Subcutaneous abdominal adipose tissue (tissue), 5 donors: ENCODE results near the gene SBF2.

Source experiments
- H3K27ac ChIP-seq: one replicate; pipeline ENCODE4 v1.7.0; 2013; ENCODE audit warnings: low read depth, mild to moderate bottlenecking, inconsistent platforms, low read length, moderate library complexity
- H3K27me3 ChIP-seq, 5 donors: one replicate each; pipeline ENCODE4 v1.7.0; 2013; ENCODE audit warnings: low read length in 5 of 5, inconsistent platforms in 1 of 5; ENCODE audit not compliant: control insufficient read depth in 5 of 5, insufficient read depth in 4 of 5
- H3K36me3 ChIP-seq, 5 donors: one replicate each; pipeline ENCODE4 v1.7.0; 2013; ENCODE audit warnings: low read length in 5 of 5; ENCODE audit not compliant: control insufficient read depth in 5 of 5, insufficient read depth in 5 of 5
- H3K4me1 ChIP-seq, 5 donors: one replicate each; pipeline ENCODE4 v1.7.0; 2013; ENCODE audit warnings: low read length in 5 of 5, mild to moderate bottlenecking in 3 of 5, moderate library complexity in 1 of 5; ENCODE audit not compliant: control insufficient read depth in 5 of 5, insufficient read depth in 5 of 5
- H3K4me3 ChIP-seq, 5 donors: one replicate each; pipeline ENCODE4 v1.7.0; 2013; ENCODE audit warnings: low read length in 5 of 5, low read depth in 1 of 5
- H3K9ac ChIP-seq, 5 donors: one replicate each; pipeline ENCODE4 v1.7.0; 2013; ENCODE audit warnings: low read length in 5 of 5, mild to moderate bottlenecking in 4 of 5, moderate library complexity in 3 of 5
- H3K9me3 ChIP-seq, 5 donors: one replicate each; pipeline ENCODE4 v1.7.0; 2013; ENCODE audit warnings: low read length in 5 of 5; ENCODE audit not compliant: control insufficient read depth in 5 of 5
- donor health status: healthy.
- donor health status: healthy.
- donor health status: healthy.
- donor health status: healthy.
- donor health status: healthy.

The SBF2 gene

GRCh38 chr11:10076458-10077141, 217.4 kb downstream of the SBF2 start:
- Histone ChIP-seq H3K9ac (peak overlapping the region in 1 of 5 donors; percentile 26), H3K9me3 (peaks cover 0 to 15% (median 11%) of the 10 kb centered on the region in 5 donors), H3K4me1 (peaks cover 3 to 11% (median 5%) of the 10 kb centered on the region in 5 donors), H3K27ac (peak overlapping the region; percentile 23), H3K4me3 (peak overlapping the region in 3 of 5 donors; percentile 21 to 58 (median 24)), H3K27me3 (no peaks in the 10 kb centered on the region), H3K36me3 (no peaks in the 10 kb centered on the region)

- no peak overlapping the region for H3K27ac ChIP-seq
- H3K36me3 ChIP-seq, result no peaks in the 10 kb centered on the region
- H3K9me3 ChIP-seq, result peaks cover 0 to 11% (median 8%) of the 10 kb centered on the region in 5 donors
- no peak overlapping the region for H3K9ac ChIP-seq
- no peaks in the 10 kb centered on the region for H3K27me3 ChIP-seq
- H3K4me1 ChIP-seq, result peaks cover 3 to 11% (median 5%) of the 10 kb centered on the region in 5 donors
- no peak overlapping the region for H3K4me3 ChIP-seq
Observed at GRCh38 chr11:10075141-10075540, 218.9 kb downstream of the SBF2 start.

- Histone ChIP-seq H3K27ac (no peak overlapping the region), H3K36me3 (no peaks in the 10 kb centered on the region), H3K27me3 (no peaks in the 10 kb centered on the region), H3K9ac (no peak overlapping the region), H3K4me3 (no peak overlapping the region), H3K4me1 (peaks cover 3 to 11% (median 5%) of the 10 kb centered on the region in 5 donors), H3K9me3 (no peaks in the 10 kb centered on the region)
Observed at GRCh38 chr11:10072841-10073240, 221.2 kb downstream of the SBF2 start.

- Histone ChIP-seq H3K27ac (no peak overlapping the region), H3K4me1 (peaks cover 3 to 11% (median 5%) of the 10 kb centered on the region in 5 donors), H3K9ac (no peak overlapping the region), H3K27me3 (no peaks in the 10 kb centered on the region), H3K9me3 (no peaks in the 10 kb centered on the region), H3K4me3 (no peak overlapping the region), H3K36me3 (no peaks in the 10 kb centered on the region)
Observed at GRCh38 chr11:10072142-10072541, 221.9 kb downstream of the SBF2 start.

- no peak overlapping the region for H3K9ac ChIP-seq
- no peaks in the 10 kb centered on the region for H3K4me1 ChIP-seq
- peaks cover 0 to 2% (median 0%) of the 10 kb centered on the region in 5 donors for H3K9me3 ChIP-seq
- no peaks in the 10 kb centered on the region for H3K36me3 ChIP-seq
- H3K27ac ChIP-seq, result no peak overlapping the region
- H3K27me3 ChIP-seq, result no peaks in the 10 kb centered on the region
- H3K4me3 ChIP-seq, result no peak overlapping the region
Observed at GRCh38 chr11:10067629-10068300, 226.3 kb downstream of the SBF2 start.

- Histone ChIP-seq H3K4me1 (no peaks in the 10 kb centered on the region), H3K27ac (no peak overlapping the region), H3K9ac (no peak overlapping the region), H3K27me3 (no peaks in the 10 kb centered on the region), H3K4me3 (no peak overlapping the region), H3K36me3 (no peaks in the 10 kb centered on the region), H3K9me3 (peaks cover 0 to 11% (median 5%) of the 10 kb centered on the region in 5 donors)
Observed at GRCh38 chr11:10066441-10066840, 227.6 kb downstream of the SBF2 start.

- H3K36me3 ChIP-seq, result no peaks in the 10 kb centered on the region
- H3K9ac ChIP-seq, result no peak overlapping the region
- no peaks in the 10 kb centered on the region for H3K27me3 ChIP-seq
- H3K27ac ChIP-seq, result no peak overlapping the region
- H3K4me1 ChIP-seq, result no peaks in the 10 kb centered on the region
- peaks cover 0 to 11% (median 5%) of the 10 kb centered on the region in 5 donors for H3K9me3 ChIP-seq
- H3K4me3 ChIP-seq, result no peak overlapping the region
Observed at GRCh38 chr11:10064828-10065227, 229.2 kb downstream of the SBF2 start.

GRCh38 chr11:10058356-10058755, 235.7 kb downstream of the SBF2 start:
- no peaks in the 10 kb centered on the region for H3K4me1 ChIP-seq
- H3K36me3 ChIP-seq, result peaks cover 0 to 4% (median 0%) of the 10 kb centered on the region in 5 donors
- no peaks in the 10 kb centered on the region for H3K27me3 ChIP-seq
- no peak overlapping the region for H3K4me3 ChIP-seq
- peaks cover 0 to 13% (median 8%) of the 10 kb centered on the region in 5 donors for H3K9me3 ChIP-seq
- H3K27ac ChIP-seq, result no peak overlapping the region
- H3K9ac ChIP-seq, result no peak overlapping the region

GRCh38 chr11:10051868-10052586, 242.0 kb downstream of the SBF2 start:
- H3K9me3 ChIP-seq, result peaks cover 0 to 3% (median 0%) of the 10 kb centered on the region in 5 donors
- no peaks in the 10 kb centered on the region for H3K36me3 ChIP-seq
- H3K27me3 ChIP-seq, result no peaks in the 10 kb centered on the region
- no peak overlapping the region for H3K4me3 ChIP-seq
- no peak overlapping the region for H3K27ac ChIP-seq
- H3K4me1 ChIP-seq, result no peaks in the 10 kb centered on the region
- H3K9ac ChIP-seq, result no peak overlapping the region

- no peak overlapping the region for H3K27ac ChIP-seq
- no peaks in the 10 kb centered on the region for H3K27me3 ChIP-seq
- H3K36me3 ChIP-seq, result no peaks in the 10 kb centered on the region
- no peak overlapping the region for H3K9ac ChIP-seq
- H3K9me3 ChIP-seq, result peaks cover 0 to 5% (median 2%) of the 10 kb centered on the region in 5 donors
- no peaks in the 10 kb centered on the region for H3K4me1 ChIP-seq
- H3K4me3 ChIP-seq, result no peak overlapping the region
Observed at GRCh38 chr11:10050561-10050960, 243.5 kb downstream of the SBF2 start.
